Gastroesophageal sphincter (tissue), 4 donors: Measurements from ENCODE around the gene FAN1. TPM values are rescaled to one million over a fixed set of nuclear protein-coding genes. Genes with fewer than 3 reads are reported as not detected.

Experiments
- ATAC-seq: fragments of 150-250 bp; one replicate; pipeline ENCODE4 v1.9.1; 2016; ENCODE audit warnings: mild to moderate bottlenecking, moderate library complexity
- H3K27ac ChIP-seq, 4 donors: fragments of 200-600 bp; sonication (generic) in 3 of 4; 1 replicate in 3 of 4; 2 replicates in 1 of 4; pipeline ENCODE4 v1.5.1; 2016 to 2019
- H3K27me3 ChIP-seq: fragments of 200-600 bp; sonication (generic); one replicate; pipeline ENCODE4 v1.5.1; 2019
- H3K36me3 ChIP-seq, 2 donors: fragments of 200-600 bp; sonication (generic); one replicate each; pipeline ENCODE4 v1.5.1; 2019; ENCODE audit warnings: control low read depth in 1 of 2
- H3K4me1 ChIP-seq, 3 donors: fragments of 200-600 bp; sonication (generic); 1 replicate in 2 of 3; 2 replicates in 1 of 3; pipeline ENCODE4 v1.5.1; 2016 to 2019; ENCODE audit warnings: control low read depth in 2 of 3
- H3K4me3 ChIP-seq, 2 donors: fragments of 200-600 bp; sonication (generic); one replicate each; pipeline ENCODE4 v1.5.1; 2019; ENCODE audit warnings: mild to moderate bottlenecking in 1 of 2, moderate library complexity in 1 of 2
- H3K9me3 ChIP-seq, 3 donors: fragments of 200-600 bp; sonication (generic); one replicate each; pipeline ENCODE4 v1.5.1; 2017 to 2019; ENCODE audit warnings: control low read depth in 2 of 3
- EP300 ChIP-seq: sonication (generic); formaldehyde crosslinking; IDR thresholded peaks from one replicate; pipeline ENCODE4 v1.6.1; 2017; ENCODE audit warnings: antibody characterized with exemption, mild to moderate bottlenecking
- POLR2A ChIP-seq, 2 donors: fragments of 450-650 bp; IDR thresholded peaks; one replicate each; pipeline ENCODE4 v1.6.1; 2017; ENCODE audit warnings: antibody characterized with exemption in 2 of 2, mild to moderate bottlenecking in 2 of 2, moderate library complexity in 1 of 2
- POLR2AphosphoS5 ChIP-seq: sonication (generic); formaldehyde crosslinking; IDR thresholded peaks from one replicate; pipeline ENCODE4 v1.6.1; 2017; ENCODE audit warnings: antibody characterized with exemption
- WGBS, 2 donors: methylation state at CpG; one replicate each; pipeline ENCODE4 v1.1.5; 2018; ENCODE audit warnings: low coverage in 1 of 2; 5-methylcytosine and 5-hydroxymethylcytosine counted together
- total RNA-seq, 4 donors: library from RNA; depleted of rRNA; stranded (reverse); fragments of >200 nt; gene quantifications; one replicate each; pipeline ENCODE4 v1.1.0, GENCODE V29; 2016
- TF ChIP-seq, protein P1 (sequence below), 4 experiments: fragments of 200-600 bp in 2 of 4; fragments of 450-650 bp in 2 of 4; sonication (generic) in 1 of 4; IDR thresholded peaks; one replicate each; pipeline ENCODE4 v1.5.1; 2017 to 2019; ENCODE audit warnings: antibody characterized with exemption in 4 of 4, mild to moderate bottlenecking in 2 of 4, moderate library complexity in 2 of 4

Gene FAN1
- total RNA-seq, 4 donors from 2014 or later, result 16.8 to 23.0 (median 22.1) TPM

DNA sequence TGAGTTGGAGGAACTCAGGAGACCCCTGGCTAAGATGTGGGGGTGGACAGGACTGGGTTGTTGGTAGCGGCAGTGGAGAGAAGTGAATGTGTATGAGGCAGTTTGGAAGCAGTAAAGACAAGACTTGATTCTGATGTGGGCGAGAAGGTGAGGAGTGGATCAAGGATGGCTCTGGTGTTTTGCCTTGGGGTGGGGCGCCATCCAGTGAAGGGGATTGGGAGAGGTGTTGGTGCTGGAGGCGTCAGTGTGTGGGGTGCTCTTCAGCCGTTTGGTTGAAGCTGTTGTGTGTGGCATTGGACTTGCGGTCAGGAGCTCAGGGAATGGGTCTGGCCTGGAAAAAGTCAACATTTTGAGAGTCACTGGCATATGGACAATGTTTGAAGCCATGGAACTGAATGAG lies 13.3 kb downstream of the FAN1 start:
- Histone ChIP-seq H3K27me3 (no peaks in the 10 kb centered on the region), H3K36me3 (peaks cover 0 to 98% of the 10 kb centered on the region in 2 donors), H3K27ac (no peak overlapping the region), H3K9me3 (no peaks in the 10 kb centered on the region), H3K4me1 (no peaks in the 10 kb centered on the region), H3K4me3 (no peak overlapping the region)
- TF ChIP-seq POLR2A (IDR thresholded peaks at IDR 0.05), result no peak
- TF ChIP-seq POLR2AphosphoS5, result no peak
- TF ChIP-seq, protein P1, sequence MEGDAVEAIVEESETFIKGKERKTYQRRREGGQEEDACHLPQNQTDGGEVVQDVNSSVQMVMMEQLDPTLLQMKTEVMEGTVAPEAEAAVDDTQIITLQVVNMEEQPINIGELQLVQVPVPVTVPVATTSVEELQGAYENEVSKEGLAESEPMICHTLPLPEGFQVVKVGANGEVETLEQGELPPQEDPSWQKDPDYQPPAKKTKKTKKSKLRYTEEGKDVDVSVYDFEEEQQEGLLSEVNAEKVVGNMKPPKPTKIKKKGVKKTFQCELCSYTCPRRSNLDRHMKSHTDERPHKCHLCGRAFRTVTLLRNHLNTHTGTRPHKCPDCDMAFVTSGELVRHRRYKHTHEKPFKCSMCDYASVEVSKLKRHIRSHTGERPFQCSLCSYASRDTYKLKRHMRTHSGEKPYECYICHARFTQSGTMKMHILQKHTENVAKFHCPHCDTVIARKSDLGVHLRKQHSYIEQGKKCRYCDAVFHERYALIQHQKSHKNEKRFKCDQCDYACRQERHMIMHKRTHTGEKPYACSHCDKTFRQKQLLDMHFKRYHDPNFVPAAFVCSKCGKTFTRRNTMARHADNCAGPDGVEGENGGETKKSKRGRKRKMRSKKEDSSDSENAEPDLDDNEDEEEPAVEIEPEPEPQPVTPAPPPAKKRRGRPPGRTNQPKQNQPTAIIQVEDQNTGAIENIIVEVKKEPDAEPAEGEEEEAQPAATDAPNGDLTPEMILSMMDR (IDR thresholded peaks at IDR 0.05), result no peak
- no peak for TF ChIP-seq EP300
- ATAC-seq, result no peak
- 70 to 86% methylated on average over 6 of the region's 6 CpGs for WGBS, 2 donors

DNA sequence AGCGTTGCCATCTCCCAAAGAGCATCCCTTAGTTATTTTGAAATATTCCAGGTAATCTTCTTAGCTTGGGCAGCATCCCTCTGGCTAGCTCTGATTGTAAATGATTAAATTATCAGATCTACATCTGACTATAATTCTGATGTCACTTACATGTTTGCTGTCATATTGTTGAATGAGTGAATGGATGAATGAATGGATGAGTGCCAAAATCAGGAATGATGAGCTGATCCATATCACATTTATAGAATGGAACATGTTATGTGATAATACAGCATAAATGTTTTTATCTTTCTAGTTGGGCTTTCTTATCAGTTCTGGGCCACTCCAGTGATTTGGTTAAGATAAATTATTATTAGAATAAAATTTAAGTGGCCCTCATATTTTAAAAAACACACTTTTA lies 14.0 kb downstream of the FAN1 start:
- TF ChIP-seq EP300, result no peak
- TF ChIP-seq, protein P1 (IDR thresholded peaks at IDR 0.05), result no peak

DNA sequence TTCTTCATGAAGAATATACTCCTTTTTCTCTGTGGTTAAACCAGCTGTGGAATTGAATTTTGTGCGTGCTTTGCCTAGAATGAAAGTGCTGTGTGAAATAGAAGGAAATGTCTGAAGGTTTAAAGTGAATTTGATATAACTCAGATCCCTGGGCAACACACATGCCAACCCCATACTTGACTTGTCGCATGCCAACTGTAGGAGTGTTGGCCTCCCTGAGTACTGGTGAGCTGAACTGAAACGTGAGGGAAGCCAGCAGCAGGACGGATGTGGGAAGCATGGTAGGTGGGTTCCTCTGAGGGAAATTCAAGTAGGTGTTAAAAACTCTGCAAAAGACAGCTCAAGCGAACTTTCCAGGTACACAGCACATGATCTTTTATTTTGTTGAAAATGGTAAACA lies 14.7 kb downstream of the FAN1 start:
- Histone ChIP-seq H3K4me3 (no peak overlapping the region), H3K4me1 (no peaks in the 10 kb centered on the region), H3K9me3 (no peaks in the 10 kb centered on the region), H3K27ac (no peak overlapping the region), H3K27me3 (no peaks in the 10 kb centered on the region), H3K36me3 (peaks cover 0 to 98% of the 10 kb centered on the region in 2 donors)
- no peak for ATAC-seq
- 80 to 93% methylated on average over 5 of the region's 5 CpGs for WGBS, 2 donors
- TF ChIP-seq POLR2A (IDR thresholded peaks at IDR 0.05) (no peak), POLR2AphosphoS5 (no peak), EP300 (no peak)
- TF ChIP-seq, protein P1 (IDR thresholded peaks at IDR 0.05), result no peak

More for the DNA sequence above, 14.0 kb downstream of the FAN1 start:
- no peaks in the 10 kb centered on the region for H3K27me3 ChIP-seq
- no peaks in the 10 kb centered on the region for H3K9me3 ChIP-seq
- no peak overlapping the region for H3K4me3 ChIP-seq
- H3K27ac ChIP-seq, result no peak overlapping the region
- peaks cover 0 to 98% of the 10 kb centered on the region in 2 donors for H3K36me3 ChIP-seq
- H3K4me1 ChIP-seq, result no peaks in the 10 kb centered on the region
- no peak for ATAC-seq
- WGBS, 2 donors, result 83 to 89% methylated on average over 1 of the region's 1 CpG

DNA sequence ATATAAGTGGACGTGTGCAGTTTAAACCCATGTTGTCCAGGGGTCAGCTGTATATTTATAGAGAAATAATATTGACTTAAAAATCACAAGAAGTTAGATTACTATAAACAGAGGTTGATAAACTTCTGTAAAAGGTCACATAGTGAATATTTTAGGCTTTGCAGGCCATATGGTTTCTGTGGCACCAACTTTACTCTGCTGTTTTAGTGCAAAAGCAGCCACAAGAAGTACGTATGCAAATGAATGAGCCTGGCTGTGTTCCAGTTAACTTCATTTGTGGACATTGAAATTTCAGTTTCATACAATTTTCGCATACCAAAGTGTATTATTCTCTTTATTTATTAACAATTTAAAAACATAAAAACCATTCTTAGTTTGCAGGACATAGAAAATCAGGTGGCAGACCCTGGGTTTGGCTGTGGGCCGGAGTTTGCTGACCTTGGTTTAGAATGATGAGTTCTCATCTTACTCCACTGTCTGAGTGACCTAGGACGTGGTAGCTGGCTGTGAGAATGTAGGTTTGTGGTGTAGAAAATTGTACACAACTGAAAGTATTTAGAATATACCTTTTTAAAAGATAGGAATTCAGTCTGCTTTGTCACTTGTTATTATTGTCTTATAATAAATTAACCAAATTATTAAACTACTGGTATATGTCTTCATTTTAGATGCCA lies 16.3 kb downstream of the FAN1 start:
- ATAC-seq, result no peak
- Histone ChIP-seq H3K4me3 (no peak overlapping the region), H3K4me1 (no peaks in the 10 kb centered on the region), H3K36me3 (peaks cover 0 to 98% of the 10 kb centered on the region in 2 donors), H3K27ac (no peak overlapping the region), H3K27me3 (no peaks in the 10 kb centered on the region), H3K9me3 (no peaks in the 10 kb centered on the region)
- WGBS, 2 donors, result 72 to 89% methylated on average over 5 of the region's 5 CpGs
- TF ChIP-seq POLR2AphosphoS5, result no peak
- TF ChIP-seq EP300, result no peak
- TF ChIP-seq, protein P1 (IDR thresholded peaks at IDR 0.05), result no peak
- TF ChIP-seq POLR2A (IDR thresholded peaks at IDR 0.05), result no peak

DNA sequence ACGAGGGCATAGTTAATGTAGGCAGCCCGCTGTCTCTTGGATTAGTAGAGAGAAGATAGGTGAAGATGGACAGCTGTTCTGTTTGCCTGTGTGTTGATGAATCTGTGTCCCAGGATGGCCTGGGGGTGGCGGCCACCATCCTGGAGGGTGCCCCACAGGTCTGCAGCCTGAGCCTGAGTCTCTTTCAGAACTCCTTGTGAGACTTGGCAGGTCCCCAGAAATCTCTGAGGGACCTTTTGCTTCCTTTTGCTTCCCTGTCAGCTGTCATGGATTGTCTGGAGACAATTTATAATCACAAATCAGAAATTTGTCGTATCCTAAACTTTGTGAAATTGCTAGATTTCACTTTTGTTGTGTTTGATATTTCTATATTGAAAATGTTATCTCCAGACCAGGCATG lies 17.4 kb downstream of the FAN1 start:
- H3K27me3 ChIP-seq, result no peaks in the 10 kb centered on the region

More for the DNA sequence above, 17.4 kb downstream of the FAN1 start:
- Histone ChIP-seq H3K36me3 (peaks cover 0 to 98% of the 10 kb centered on the region in 2 donors), H3K27ac (no peak overlapping the region), H3K4me3 (no peak overlapping the region), H3K9me3 (no peaks in the 10 kb centered on the region), H3K4me1 (no peaks in the 10 kb centered on the region)
- TF ChIP-seq, protein P1 (IDR thresholded peaks at IDR 0.05), result no peak
- TF ChIP-seq POLR2A (IDR thresholded peaks at IDR 0.05), result no peak
- no peak for TF ChIP-seq EP300
- TF ChIP-seq POLR2AphosphoS5, result no peak
- no peak for ATAC-seq
- 81 to 93% methylated on average over 3 to 4 of the region's 4 CpGs for WGBS, 2 donors
